Neural cell (in vitro differentiated cells): ENCODE results near the gene SLCO2A1. TPM values are rescaled to one million over a fixed set of nuclear protein-coding genes. Genes with fewer than 3 reads are reported as not detected.

ENCODE experiments used
- H2AFZ ChIP-seq: fragments of 200-600, 300-800 bp; sonication (generic), shearing (Covaris generic); 2 replicates; pipeline ENCODE4 v1.6.0; 2014; ENCODE audit warnings: low read depth, mild to moderate bottlenecking, antibody characterized with exemption, low read length, moderate library complexity
- H3F3A ChIP-seq: fragments of 200-600 bp; shearing (Covaris generic); 2 replicates; pipeline ENCODE4 v1.6.1; 2016; ENCODE audit warnings: mild to moderate bottlenecking, moderate library complexity, mixed read lengths, antibody characterized with exemption, low read length; ENCODE audit not compliant: insufficient read depth, poor library complexity, severe bottlenecking
- H3K27ac ChIP-seq: fragments of 200-600, 300-800 bp; sonication (generic), shearing (Covaris generic); 2 replicates; pipeline ENCODE4 v1.5.1; 2014; ENCODE audit warnings: mild to moderate bottlenecking, low read length, moderate library complexity
- H3K27me3 ChIP-seq: fragments of 300-800, 200-600 bp; sonication (generic), shearing (Covaris generic); 2 replicates; pipeline ENCODE4 v1.6.0; 2014; ENCODE audit warnings: mild to moderate bottlenecking, low read depth, low read length, moderate library complexity; ENCODE audit not compliant: insufficient read depth
- H3K36me3 ChIP-seq: fragments of 300-800, 200-600 bp; sonication (generic), shearing (Covaris generic); 2 replicates; pipeline ENCODE4 v1.5.1; 2014; ENCODE audit warnings: mild to moderate bottlenecking, antibody characterized with exemption, low read length, moderate library complexity; ENCODE audit not compliant: insufficient read depth
- H3K4me2 ChIP-seq: fragments of 300-800, 200-600 bp; sonication (generic), shearing (Covaris generic); 2 replicates; pipeline ENCODE4 v1.6.0; 2014; ENCODE audit warnings: mild to moderate bottlenecking, low read length
- H3K4me3 ChIP-seq: fragments of 300-800, 200-600 bp; sonication (generic), shearing (Covaris generic); 2 replicates; pipeline ENCODE4 v1.5.1; 2014; ENCODE audit warnings: mild to moderate bottlenecking, low read length, moderate library complexity
- H3K79me2 ChIP-seq: fragments of 200-600 bp; shearing (Covaris generic); replicated peaks from 2 replicates; pipeline ENCODE4 v1.6.0; 2014; ENCODE audit warnings: mild to moderate bottlenecking, low read length, moderate library complexity; ENCODE audit not compliant: insufficient read depth
- H3K9ac ChIP-seq: fragments of 300-800, 200-600 bp; sonication (generic), shearing (Covaris generic); 2 replicates; pipeline ENCODE4 v1.6.1; 2016; ENCODE audit warnings: mild to moderate bottlenecking, low read length, mixed read lengths
- H3K9me2 ChIP-seq: fragments of 200-600 bp; shearing (Covaris generic); 2 replicates; pipeline ENCODE4 v1.6.1; 2016; ENCODE audit warnings: mild to moderate bottlenecking, low read length, mixed read lengths; ENCODE audit not compliant: insufficient read depth
- H3K9me3 ChIP-seq: fragments of 200-600, 300-800 bp; sonication (generic), shearing (Covaris generic); 2 replicates; pipeline ENCODE4 v1.6.1; 2016; ENCODE audit warnings: mild to moderate bottlenecking, mixed run types, low read length, moderate library complexity, mixed read lengths
- H4K20me1 ChIP-seq: fragments of 200-600 bp; shearing (Covaris generic); 2 replicates; pipeline ENCODE4 v1.6.1; 2016; ENCODE audit warnings: mild to moderate bottlenecking, mixed run types; ENCODE audit not compliant: insufficient read depth
- EP300 ChIP-seq: fragments of 450-650 bp; conservative IDR thresholded peaks from 2 replicates; pipeline ENCODE4 v1.6.1; 2014; ENCODE audit warnings: antibody characterized with exemption, mild to moderate bottlenecking, moderate library complexity; ENCODE audit not compliant: poor library complexity, severe bottlenecking
- EZH2 ChIP-seq: fragments of 200-600, 300-800 bp; shearing (Covaris generic), sonication (generic); IDR thresholded peaks from 2 replicates; pipeline ENCODE4 v1.6.1; 2014; ENCODE audit warnings: antibody characterized with exemption, low read length, borderline replicate concordance, mild to moderate bottlenecking; ENCODE audit not compliant: insufficient read depth, poor library complexity, severe bottlenecking
- MXI1 ChIP-seq: fragments of 450-650 bp; conservative IDR thresholded peaks from 2 replicates; pipeline ENCODE4 v1.6.1; 2014; ENCODE audit warnings: antibody characterized with exemption, mild to moderate bottlenecking; ENCODE audit not compliant: poor library complexity, severe bottlenecking
- POLR2AphosphoS5 ChIP-seq: IDR thresholded peaks from 2 replicates; pipeline ENCODE4 v1.6.1; 2012
- RAD21 ChIP-seq: fragments of 450-650 bp; conservative IDR thresholded peaks from 2 replicates; pipeline ENCODE4 v1.6.1; 2014; ENCODE audit warnings: antibody characterized with exemption, mild to moderate bottlenecking, moderate library complexity
- SMC3 ChIP-seq: fragments of 450-650 bp; conservative IDR thresholded peaks from 2 replicates; pipeline ENCODE4 v1.6.1; 2014; ENCODE audit warnings: antibody characterized with exemption, mild to moderate bottlenecking, moderate library complexity; ENCODE audit not compliant: poor library complexity
- TAF1 ChIP-seq: IDR thresholded peaks from 2 replicates; pipeline ENCODE4 v1.6.1; 2012; ENCODE audit warnings: low read depth
- polyA plus RNA-seq: library from polyadenylated mRNA; depleted of rRNA; stranded (reverse); fragments of >200 nt; gene quantifications from 2 replicates; pipeline ENCODE4 v1.2.3, GENCODE V29; 2014
- TF ChIP-seq, protein P1 (sequence below): fragments of 450-650 bp; IDR thresholded peaks from 2 replicates; pipeline ENCODE4 v1.5.1; 2014; ENCODE audit warnings: antibody characterized with exemption, mild to moderate bottlenecking, moderate library complexity; ENCODE audit not compliant: poor library complexity, severe bottlenecking
- TF ChIP-seq, protein P2 (sequence below): IDR thresholded peaks from 2 replicates; pipeline ENCODE4 v1.6.1; 2012; ENCODE audit warnings: borderline replicate concordance

SLCO2A1 gene
- polyA plus RNA-seq, 1 donor from 2014 or later = not detected

DNA sequence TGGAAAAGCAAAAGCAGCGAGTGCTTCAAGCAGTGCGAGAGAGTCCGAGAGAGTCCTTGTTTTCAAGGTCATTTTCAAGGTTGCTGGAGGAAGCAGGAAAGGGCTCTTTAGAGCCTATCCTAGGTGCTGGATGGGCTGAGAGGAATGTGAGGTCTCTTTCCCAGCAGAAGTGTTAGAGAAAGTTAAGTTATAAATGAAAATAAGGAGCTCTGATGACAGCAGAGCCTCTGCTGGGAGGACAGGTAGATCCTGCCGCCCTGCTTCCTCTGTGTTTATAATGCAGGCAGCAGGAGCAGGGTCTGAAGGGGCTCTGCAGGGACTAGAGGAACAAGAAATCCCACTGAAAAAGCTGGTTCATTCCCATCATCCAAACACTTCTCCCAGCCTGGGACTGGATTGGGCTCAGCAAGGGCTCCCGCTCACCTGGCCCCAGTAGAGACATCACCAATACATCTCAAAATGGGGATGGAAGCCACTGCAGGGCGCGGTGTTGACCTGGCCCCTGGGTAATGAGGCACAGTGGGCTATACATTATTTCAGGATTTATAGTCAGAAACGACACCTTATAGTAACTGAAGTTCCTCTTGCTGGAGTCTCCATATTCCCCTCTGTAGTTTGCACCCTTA lies 92.6 kb downstream of the SLCO2A1 start:
- H3K9me2 ChIP-seq = no peaks in the 10 kb centered on the region
- no peak overlapping the region for H3K4me3 ChIP-seq
- no peaks in the 10 kb centered on the region for H4K20me1 ChIP-seq
- no peak overlapping the region for H3K27ac ChIP-seq
- H2AFZ ChIP-seq = no peak overlapping the region
- H3K27me3 ChIP-seq = no peaks in the 10 kb centered on the region
- H3K9me3 ChIP-seq = no peaks in the 10 kb centered on the region
- no peak overlapping the region for H3K4me2 ChIP-seq
- no peak overlapping the region for H3K9ac ChIP-seq
- TF ChIP-seq, protein P1, sequence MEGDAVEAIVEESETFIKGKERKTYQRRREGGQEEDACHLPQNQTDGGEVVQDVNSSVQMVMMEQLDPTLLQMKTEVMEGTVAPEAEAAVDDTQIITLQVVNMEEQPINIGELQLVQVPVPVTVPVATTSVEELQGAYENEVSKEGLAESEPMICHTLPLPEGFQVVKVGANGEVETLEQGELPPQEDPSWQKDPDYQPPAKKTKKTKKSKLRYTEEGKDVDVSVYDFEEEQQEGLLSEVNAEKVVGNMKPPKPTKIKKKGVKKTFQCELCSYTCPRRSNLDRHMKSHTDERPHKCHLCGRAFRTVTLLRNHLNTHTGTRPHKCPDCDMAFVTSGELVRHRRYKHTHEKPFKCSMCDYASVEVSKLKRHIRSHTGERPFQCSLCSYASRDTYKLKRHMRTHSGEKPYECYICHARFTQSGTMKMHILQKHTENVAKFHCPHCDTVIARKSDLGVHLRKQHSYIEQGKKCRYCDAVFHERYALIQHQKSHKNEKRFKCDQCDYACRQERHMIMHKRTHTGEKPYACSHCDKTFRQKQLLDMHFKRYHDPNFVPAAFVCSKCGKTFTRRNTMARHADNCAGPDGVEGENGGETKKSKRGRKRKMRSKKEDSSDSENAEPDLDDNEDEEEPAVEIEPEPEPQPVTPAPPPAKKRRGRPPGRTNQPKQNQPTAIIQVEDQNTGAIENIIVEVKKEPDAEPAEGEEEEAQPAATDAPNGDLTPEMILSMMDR = no peak
- no peak for TF ChIP-seq EZH2
- TF ChIP-seq, protein P2, sequence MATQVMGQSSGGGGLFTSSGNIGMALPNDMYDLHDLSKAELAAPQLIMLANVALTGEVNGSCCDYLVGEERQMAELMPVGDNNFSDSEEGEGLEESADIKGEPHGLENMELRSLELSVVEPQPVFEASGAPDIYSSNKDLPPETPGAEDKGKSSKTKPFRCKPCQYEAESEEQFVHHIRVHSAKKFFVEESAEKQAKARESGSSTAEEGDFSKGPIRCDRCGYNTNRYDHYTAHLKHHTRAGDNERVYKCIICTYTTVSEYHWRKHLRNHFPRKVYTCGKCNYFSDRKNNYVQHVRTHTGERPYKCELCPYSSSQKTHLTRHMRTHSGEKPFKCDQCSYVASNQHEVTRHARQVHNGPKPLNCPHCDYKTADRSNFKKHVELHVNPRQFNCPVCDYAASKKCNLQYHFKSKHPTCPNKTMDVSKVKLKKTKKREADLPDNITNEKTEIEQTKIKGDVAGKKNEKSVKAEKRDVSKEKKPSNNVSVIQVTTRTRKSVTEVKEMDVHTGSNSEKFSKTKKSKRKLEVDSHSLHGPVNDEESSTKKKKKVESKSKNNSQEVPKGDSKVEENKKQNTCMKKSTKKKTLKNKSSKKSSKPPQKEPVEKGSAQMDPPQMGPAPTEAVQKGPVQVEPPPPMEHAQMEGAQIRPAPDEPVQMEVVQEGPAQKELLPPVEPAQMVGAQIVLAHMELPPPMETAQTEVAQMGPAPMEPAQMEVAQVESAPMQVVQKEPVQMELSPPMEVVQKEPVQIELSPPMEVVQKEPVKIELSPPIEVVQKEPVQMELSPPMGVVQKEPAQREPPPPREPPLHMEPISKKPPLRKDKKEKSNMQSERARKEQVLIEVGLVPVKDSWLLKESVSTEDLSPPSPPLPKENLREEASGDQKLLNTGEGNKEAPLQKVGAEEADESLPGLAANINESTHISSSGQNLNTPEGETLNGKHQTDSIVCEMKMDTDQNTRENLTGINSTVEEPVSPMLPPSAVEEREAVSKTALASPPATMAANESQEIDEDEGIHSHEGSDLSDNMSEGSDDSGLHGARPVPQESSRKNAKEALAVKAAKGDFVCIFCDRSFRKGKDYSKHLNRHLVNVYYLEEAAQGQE = no peak
- TF ChIP-seq POLR2AphosphoS5 = no peak
- TF ChIP-seq SMC3 = no peak
- TF ChIP-seq EP300 = no peak
- TF ChIP-seq MXI1 = no peak
- no peak for TF ChIP-seq TAF1
- TF ChIP-seq RAD21 = no peak
- H3F3A ChIP-seq = no peaks in the 10 kb centered on the region
- H3K36me3 ChIP-seq = no peaks in the 10 kb centered on the region
- H3K79me2 ChIP-seq = no peaks in the 10 kb centered on the region

DNA sequence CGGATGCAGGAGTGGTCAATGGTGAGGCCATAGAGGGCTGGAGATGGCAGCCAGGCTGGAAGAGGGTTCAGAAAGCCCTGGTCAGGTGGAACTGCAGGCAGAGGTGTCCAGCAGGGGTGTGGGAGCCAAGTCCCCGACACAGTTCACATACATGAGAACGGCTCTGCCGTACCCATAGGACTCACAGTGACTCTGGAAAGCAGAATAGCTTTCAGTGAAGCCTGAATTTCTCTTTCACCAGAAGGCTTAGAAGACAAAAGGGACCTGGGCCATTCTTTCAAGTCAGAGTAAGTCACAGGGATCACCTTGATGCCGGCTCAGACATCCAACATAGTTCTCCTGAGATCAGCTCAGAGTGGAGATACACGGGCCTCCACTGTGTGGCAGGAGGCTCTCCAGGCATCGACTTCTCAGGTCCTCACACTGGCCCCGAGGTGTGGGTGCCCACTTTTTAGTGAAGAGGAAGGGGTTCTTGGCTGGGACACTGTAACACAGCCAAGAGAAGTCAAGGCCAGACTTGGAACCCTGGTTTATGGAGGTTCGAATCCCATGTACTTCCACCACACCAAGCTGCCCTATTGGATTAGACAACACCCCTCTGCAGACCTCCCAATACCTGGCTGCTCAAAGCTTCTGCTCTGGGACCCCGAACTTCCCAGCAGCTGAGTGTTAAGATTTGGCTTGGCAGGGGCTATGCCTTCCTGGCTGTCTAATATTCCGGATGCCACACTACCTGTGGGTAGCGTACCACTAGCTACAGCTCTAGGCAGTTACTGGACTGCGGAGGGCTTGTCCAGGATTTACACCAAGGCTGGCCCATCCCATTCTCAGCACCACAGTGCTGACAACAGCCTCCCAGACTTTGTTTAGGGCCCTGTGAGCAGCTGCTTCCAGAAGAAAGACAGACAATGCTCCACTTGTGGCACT lies 93.6 kb downstream of the SLCO2A1 start:
- Histone ChIP-seq H3K9me2 (no peaks in the 10 kb centered on the region), H4K20me1 (no peaks in the 10 kb centered on the region), H3K9ac (no peak overlapping the region), H3K4me2 (no peak overlapping the region), H2AFZ (no peak overlapping the region), H3K36me3 (no peaks in the 10 kb centered on the region), H3K4me3 (no peak overlapping the region), H3K79me2 (no peaks in the 10 kb centered on the region), H3K27ac (no peak overlapping the region), H3F3A (no peaks in the 10 kb centered on the region), H3K9me3 (no peaks in the 10 kb centered on the region), H3K27me3 (no peaks in the 10 kb centered on the region)
- TF ChIP-seq EZH2 (no peak), MXI1 (no peak), RAD21 (no peak), TAF1 (no peak), SMC3 (no peak), EP300 (no peak), POLR2AphosphoS5 (no peak)
- TF ChIP-seq, protein P2 = no peak
- TF ChIP-seq, protein P1 = no peak
